Mammary epithelial cell (primary cell): ENCODE data around the gene NEK5.
"Not testable (repeated sequence)": the region's sequence is repeated elsewhere in the genome, so short reads cannot be mapped to it uniquely, and the experiment has no call there.

ENCODE experiments used
- EZH2 ChIP-seq: IDR thresholded peaks from 2 replicates; pipeline ENCODE4 v1.6.1; 2012; ENCODE audit warnings: low read length, inconsistent platforms, borderline replicate concordance
- TF ChIP-seq, protein P1 (sequence below), 2 donors: IDR thresholded peaks in 1 of 2; conservative IDR thresholded peaks in 1 of 2; 2 replicates each; pipeline ENCODE4 v1.5.1; 2011 to 2012; ENCODE audit warnings: inconsistent platforms in 2 of 2, low read length in 2 of 2, mild to moderate bottlenecking in 2 of 2, control low read depth in 1 of 2, low read depth in 1 of 2; ENCODE audit not compliant: insufficient read depth in 1 of 2; ENCODE audit errors: extremely low read depth in 1 of 2

DNA sequence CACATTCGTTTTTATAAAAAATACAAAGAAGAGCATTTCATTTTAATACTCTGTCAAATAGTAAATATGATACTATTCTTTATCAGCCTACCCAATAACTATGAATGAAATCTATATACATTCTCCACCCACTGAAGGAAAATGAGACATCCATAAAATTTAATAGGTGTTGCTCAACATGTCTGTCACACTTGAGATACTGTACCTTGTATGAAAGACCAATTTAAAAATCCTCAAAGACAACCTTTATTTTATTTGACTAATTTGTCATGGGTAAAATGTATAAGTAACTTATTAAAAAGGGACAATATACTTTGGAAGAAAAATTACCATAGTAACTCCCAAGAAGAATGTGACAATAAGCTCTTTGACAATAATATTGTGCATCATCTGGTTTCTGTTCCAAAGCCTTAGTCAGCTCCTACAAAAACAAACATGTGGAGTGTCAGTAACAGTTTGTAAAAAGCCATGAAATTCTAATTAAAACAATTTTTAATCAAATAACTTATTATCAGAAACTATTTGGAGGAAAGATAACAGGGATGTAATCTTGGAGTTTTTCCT, 42.0 kb upstream of the NEK5 start:
- TF ChIP-seq, protein P1, sequence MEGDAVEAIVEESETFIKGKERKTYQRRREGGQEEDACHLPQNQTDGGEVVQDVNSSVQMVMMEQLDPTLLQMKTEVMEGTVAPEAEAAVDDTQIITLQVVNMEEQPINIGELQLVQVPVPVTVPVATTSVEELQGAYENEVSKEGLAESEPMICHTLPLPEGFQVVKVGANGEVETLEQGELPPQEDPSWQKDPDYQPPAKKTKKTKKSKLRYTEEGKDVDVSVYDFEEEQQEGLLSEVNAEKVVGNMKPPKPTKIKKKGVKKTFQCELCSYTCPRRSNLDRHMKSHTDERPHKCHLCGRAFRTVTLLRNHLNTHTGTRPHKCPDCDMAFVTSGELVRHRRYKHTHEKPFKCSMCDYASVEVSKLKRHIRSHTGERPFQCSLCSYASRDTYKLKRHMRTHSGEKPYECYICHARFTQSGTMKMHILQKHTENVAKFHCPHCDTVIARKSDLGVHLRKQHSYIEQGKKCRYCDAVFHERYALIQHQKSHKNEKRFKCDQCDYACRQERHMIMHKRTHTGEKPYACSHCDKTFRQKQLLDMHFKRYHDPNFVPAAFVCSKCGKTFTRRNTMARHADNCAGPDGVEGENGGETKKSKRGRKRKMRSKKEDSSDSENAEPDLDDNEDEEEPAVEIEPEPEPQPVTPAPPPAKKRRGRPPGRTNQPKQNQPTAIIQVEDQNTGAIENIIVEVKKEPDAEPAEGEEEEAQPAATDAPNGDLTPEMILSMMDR (conservative IDR thresholded peaks at IDR 0.05 in 1 of 2, IDR thresholded peaks at IDR 0.05 in 1 of 2; ENCODE audit: extremely low read depth in 1 of 2, insufficient read depth in 1 of 2, low read depth in 1 of 2, low read length in 2 of 2), result not testable (repeated sequence)
- TF ChIP-seq EZH2, result not testable (repeated sequence)
